HG02610 (cell line): ENCODE data around the gene KLHL30.
"Not testable (repeated sequence)": the region's sequence is repeated elsewhere in the genome, so short reads cannot be mapped to it uniquely, and the experiment has no call there.

Source experiments
- ATAC-seq: cut with Tn5 transposase; IDR thresholded peaks from one replicate; pipeline ENCODE4 v1.9.1; 2021; ENCODE audit warnings: mild to moderate bottlenecking, moderate library complexity; ENCODE audit not compliant: unreplicated experiment

KLHL30 gene

DNA sequence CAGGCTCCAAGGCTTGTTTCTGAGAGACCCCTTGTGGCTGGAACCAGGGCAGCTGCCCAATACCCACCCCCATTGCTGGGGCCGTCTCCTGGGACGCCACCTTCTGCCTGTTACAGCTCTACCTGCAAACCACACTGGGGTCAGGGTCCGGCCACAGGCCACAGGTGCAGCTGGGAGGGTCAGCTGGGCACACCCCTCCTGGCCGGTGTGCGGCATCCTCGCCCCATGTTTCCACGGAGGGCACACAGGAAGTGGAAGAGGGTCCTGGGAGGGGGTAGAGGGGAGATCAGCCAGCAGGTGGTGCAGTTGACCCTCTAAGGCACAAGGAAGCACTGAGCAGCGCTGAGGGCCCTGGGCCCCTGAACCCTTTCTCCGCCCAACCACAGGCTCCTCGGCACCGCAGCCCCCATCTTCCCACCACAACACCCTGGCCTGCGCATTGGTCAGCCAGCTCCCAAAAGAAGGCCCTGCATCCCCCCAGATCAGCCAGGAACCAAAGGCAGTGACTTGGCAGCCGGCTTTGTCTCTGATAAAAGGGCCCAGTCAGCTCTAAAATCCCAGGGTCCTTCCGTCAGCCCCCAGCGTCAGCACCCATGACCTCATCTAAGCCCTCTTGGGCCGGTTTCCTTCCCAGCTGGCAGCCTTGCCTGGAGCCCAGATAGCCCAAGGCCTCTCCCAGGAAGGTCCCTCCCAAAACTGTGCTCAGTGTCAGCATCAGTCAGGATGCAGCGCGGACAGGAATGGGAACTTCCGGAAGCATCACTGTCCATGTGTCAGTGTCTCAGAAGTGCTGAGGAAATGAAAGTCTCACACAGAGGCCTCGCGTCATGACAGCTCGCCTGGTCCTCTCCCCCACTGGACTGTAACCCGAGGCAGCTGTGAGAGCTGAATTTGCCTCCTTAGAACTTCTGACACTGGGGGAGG, 22.0 kb downstream of the KLHL30 start:
- no peak for ATAC-seq

DNA sequence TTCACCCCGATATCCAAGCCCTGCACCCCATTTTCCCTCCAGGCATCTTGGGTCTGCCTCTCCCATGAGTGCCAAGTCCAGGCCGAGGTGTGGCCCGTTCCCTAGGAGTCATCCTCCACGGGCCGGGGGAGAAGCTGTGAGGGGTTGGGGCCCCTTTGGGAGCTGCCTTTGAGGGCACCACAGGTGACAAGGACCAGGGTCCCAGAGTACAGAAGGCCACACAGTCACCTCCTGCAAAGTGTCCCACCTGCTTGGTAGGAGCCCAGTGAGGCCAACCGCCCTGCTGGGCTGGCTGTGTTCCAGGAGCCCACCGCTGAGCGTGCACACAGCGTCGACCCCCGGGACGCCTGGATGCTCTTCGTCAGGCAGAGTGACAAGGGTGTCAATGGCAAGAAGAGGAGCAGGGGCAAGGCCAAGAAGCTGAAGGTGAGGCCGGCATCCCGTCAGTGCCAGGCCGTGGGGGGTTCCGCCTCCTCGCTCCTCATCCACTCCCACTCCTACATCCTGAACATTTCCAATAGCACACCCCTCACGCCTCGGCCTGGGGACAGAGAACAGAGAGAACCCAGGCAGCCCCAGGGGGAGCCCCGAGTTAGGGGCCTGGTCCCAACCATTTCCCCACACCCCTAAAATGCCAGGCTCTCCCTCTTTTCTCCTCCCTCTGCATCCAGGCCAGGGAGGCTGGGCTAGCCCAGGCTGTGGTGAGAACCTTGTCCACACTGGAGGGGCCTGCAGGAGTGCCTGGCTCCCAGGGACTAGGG, 23.0 kb downstream of the KLHL30 start:
- no peak for ATAC-seq

DNA sequence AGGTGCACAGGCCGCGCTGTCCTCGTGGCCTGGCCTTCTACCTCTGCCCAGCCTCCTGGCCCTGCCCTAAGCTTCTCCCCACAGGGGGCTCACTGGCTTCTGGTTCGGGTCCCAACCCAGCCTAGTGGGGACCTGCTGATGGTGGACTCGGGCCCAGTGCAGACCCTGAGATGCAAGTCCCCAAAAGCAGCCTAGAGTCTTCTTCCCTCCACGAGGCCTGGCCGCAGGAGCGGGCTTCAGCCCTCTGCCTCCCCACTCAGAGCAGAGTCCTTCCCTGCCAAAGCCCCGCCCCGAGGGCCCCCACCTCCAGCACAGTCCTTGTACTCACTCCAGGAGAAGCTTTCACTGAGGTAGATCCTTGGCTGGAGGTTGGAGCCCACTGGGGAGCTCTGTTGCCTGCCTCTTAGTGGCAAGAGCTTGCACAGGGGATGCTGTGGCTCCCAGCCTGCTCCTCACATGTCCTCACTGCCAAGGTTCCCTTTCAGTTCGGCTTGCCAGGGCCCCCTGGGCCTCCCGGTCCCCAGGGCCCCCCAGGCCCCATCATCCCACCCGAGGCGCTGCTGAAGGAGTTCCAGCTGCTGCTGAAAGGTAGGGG, 23.9 kb downstream of the KLHL30 start:
- ATAC-seq: no peak

- no peak for ATAC-seq
Observed at GRCh38 chr2:238162846-238163441, 24.5 kb downstream of the KLHL30 start.

GRCh38 chr2:238163481-238164198, 25.2 kb downstream of the KLHL30 start:
- ATAC-seq: no peak

- no peak for ATAC-seq
Observed at GRCh38 chr2:238164906-238165287, 26.4 kb downstream of the KLHL30 start.

DNA sequence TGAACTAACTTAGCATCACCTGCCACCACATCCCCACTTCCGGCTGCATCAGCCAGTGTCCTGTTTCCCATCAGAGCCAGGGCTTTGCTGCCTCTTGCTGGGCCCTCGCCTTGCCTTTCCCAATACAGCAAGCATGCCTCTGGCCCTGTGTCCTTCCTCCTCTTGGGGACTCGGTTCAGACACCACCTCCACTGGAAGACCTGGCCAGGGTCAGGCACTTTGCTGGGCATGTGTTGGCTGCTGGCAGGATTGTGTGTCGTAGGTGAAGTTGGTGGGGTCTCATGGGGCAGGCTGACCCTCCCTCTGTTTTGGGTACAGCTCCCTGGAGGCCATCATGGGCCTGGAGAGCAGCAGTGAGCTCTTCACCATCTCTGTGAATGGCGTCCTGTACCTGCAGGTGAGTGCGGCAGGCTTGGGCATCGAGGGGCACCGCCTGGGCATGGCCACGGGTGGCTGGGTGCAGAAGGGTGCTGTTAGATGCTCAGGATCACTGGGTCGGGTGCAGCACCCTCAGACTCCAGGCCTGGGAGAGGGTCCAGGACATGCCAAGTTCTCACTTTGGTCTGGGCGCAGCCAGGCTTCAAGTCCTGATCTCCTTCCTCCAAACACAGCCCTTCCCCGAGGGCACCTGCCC, 26.9 kb downstream of the KLHL30 start:
- ATAC-seq: no peak

- no peak for ATAC-seq
Observed at GRCh38 chr2:238166391-238167343, 28.2 kb downstream of the KLHL30 start.

DNA sequence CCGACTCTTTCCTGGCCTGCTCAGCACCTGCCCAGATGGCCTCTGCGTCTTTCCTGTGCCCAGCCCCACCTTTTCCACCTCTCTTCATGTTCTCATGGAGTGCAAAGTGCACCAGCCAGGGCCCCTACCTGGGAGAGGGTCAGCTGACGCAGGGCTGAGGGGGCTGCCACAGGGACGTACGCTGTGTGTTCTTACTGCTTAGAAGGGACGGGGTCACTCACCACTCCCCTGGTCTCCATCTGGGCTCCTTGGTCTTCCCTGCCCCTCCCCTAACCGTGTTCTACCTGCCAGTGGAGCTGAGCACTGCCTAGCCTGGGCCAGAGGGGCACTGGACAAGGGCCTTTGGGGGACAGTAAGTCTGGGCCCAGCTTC, 28.9 kb downstream of the KLHL30 start:
- ATAC-seq: no peak

- no peak for ATAC-seq
Observed at GRCh38 chr2:238167761-238168160, 29.3 kb downstream of the KLHL30 start.

- no peak for ATAC-seq
Observed at GRCh38 chr2:238168196-238169047, 30.0 kb downstream of the KLHL30 start.

- no peak for ATAC-seq
Observed at GRCh38 chr2:238169048-238169707, 30.7 kb downstream of the KLHL30 start.

DNA sequence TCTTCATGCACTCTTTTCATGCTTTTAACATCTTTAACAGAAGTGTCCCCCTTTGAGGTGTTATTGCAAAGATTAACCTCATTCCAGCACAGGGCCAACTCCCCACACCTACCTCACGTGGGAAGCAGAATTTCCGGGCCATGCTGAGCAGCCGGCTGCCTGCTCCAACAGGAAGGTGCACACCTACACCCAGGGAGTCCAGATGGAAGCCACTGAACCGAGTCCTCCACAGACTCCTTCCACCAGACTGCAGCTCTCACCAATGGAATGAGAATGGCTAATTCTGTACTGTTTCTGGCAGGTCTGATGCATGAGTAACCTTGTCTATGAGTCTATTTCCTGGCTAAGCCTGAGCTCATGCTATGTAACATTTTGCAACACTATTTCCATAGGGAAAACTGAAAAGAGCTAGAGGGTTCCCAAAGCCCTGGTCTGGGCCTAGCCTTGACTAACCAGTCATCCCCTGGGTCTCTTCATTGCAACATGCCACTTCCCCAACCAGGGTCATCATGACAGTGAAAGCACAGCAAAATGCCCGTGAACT, 31.3 kb downstream of the KLHL30 start:
- ATAC-seq: no peak

GRCh38 chr2:238170386-238171071, 32.1 kb downstream of the KLHL30 start:
- no peak for ATAC-seq

DNA sequence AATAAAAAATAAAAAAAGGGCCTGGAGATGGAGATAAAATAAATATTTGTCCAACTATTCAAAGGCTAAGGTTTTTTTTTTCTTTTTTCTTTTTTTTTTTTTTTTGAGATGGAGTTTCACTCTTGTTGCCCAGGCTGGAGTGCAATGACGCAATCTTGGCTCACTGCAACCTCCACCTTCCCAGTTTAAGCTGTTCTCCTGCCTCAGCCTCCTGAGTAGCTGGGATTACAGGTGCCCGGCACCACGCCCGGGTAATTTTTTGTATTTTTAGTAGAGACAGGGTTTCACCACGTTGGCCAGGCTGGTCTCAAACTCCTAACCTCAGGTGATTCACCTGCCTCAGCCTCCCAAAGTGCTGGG, 32.6 kb downstream of the KLHL30 start:
- ATAC-seq: not testable (repeated sequence)

DNA sequence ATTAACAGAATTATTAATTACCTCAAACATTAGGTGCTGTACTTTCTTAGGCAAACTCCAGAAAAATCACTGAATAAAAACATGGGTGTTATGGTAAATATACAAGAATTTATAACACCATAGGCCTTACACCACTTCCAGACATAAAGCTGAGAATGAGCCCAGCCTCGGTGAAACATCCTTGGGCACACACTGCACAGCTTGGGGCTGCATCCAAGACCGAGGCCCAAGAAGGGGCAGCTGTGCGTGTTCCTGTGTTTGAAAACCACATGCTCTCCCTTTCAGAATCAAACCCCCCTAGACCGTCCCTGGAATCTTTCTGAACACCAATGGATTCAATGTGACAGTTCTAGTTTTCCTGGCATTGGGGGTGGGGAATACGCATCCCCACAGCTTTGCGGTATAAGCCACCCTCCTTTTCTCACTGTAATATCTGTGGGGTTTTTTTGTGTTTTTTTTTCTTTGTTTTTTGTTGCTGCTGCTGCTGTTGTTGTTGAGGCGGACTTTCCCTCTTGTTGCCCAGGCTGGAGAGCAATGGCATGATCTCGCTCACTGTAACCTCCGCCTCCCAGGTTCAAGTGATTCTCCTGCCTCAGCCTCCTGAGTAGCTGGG, 33.2 kb downstream of the KLHL30 start:
- ATAC-seq: no peak
